SK-N-SH (cell line): ENCODE results near the gene DNAJC1. TPM values are rescaled to one million over a fixed set of nuclear protein-coding genes. Genes with fewer than 3 reads are reported as not detected.

Experiments
- CTCF ChIA-PET: fragments of 300-600, 350-600 bp; formaldehyde crosslinking; extraction: SDS; loops from one replicate; lab custom pipeline; 2021; lab: Yijun Ruan, JAX
- POLR2A ChIA-PET: fragments of 350-600 bp; sonication (Branson Sonifier 250); formaldehyde crosslinking; extraction: SDS; loops from one replicate; lab custom pipeline; 2020; ENCODE audit warnings: antibody characterized with exemption, inconsistent platforms; lab: Yijun Ruan, JAX
- DNase-seq: peaks from one replicate; pipeline ENCODE4 v3.0.0; 2012
- H2AFZ ChIP-seq: fragments of 200-600 bp; sonication (generic); 2 replicates; pipeline ENCODE4 v1.8.1; 2016; ENCODE audit warnings: antibody characterized with exemption, mild to moderate bottlenecking, low read depth
- H3F3A ChIP-seq: fragments of 200-600 bp; sonication (generic); replicated peaks from 2 replicates; pipeline ENCODE3; 2016; ENCODE audit warnings: antibody characterized with exemption, mild to moderate bottlenecking; ENCODE audit not compliant: insufficient read depth
- H3K27ac ChIP-seq, 2 experiments: fragments of 200-500 bp in 1 of 2; fragments of 200-600 bp in 1 of 2; sonication (Bioruptor generic) in 1 of 2; sonication (generic), shearing (Covaris generic) in 1 of 2; 2 replicates each; pipeline versions ENCODE4 v1.5.1 to v1.6.1; 2014 to 2016; ENCODE audit warnings: low read depth in 2 of 2, inconsistent platforms in 1 of 2, low read length in 1 of 2, mild to moderate bottlenecking in 1 of 2, mixed read lengths in 1 of 2
- H3K27me3 ChIP-seq: fragments of 200-600 bp; sonication (generic), shearing (Covaris generic); 2 replicates; pipeline ENCODE4 v1.6.1; 2016; ENCODE audit warnings: mixed run types; ENCODE audit not compliant: insufficient read depth
- H3K36me3 ChIP-seq, 2 experiments: fragments of 200-500 bp in 1 of 2; fragments of 200-600 bp in 1 of 2; sonication (Bioruptor generic) in 1 of 2; sonication (generic) in 1 of 2; replicated peaks in 1 of 2; 2 replicates each; pipeline versions ENCODE3 to v1.5.1; 2014 to 2016; ENCODE audit warnings: low read length in 1 of 2, mild to moderate bottlenecking in 1 of 2; ENCODE audit not compliant: insufficient read depth in 2 of 2, control insufficient read depth in 1 of 2
- H3K4me1 ChIP-seq, 2 experiments: fragments of 200-500 bp in 1 of 2; fragments of 200-600 bp in 1 of 2; sonication (Bioruptor generic) in 1 of 2; sonication (generic), shearing (Covaris generic) in 1 of 2; 2 replicates each; pipeline versions ENCODE4 v1.5.1 to v1.6.1; 2014 to 2016; ENCODE audit warnings: low read depth in 1 of 2, low read length in 1 of 2, mixed run types in 1 of 2; ENCODE audit not compliant: insufficient read depth in 2 of 2, control insufficient read depth in 1 of 2
- H3K4me2 ChIP-seq: fragments of 200-600 bp; sonication (generic), shearing (Covaris generic); 2 replicates; pipeline ENCODE4 v1.6.1; 2017; ENCODE audit warnings: mixed run types
- H3K4me3 ChIP-seq, 2 experiments: fragments of 200-500 bp in 1 of 2; fragments of 200-600 bp in 1 of 2; sonication (Bioruptor generic) in 1 of 2; sonication (generic), shearing (Covaris generic) in 1 of 2; 2 replicates each; pipeline versions ENCODE4 v1.5.1 to v1.8.1; 2014 to 2016; ENCODE audit warnings: low read depth in 2 of 2, inconsistent platforms in 1 of 2, low read length in 1 of 2, mild to moderate bottlenecking in 1 of 2, mixed read lengths in 1 of 2, moderate library complexity in 1 of 2
- H3K79me2 ChIP-seq: fragments of 200-600 bp; sonication (generic); 2 replicates; pipeline ENCODE4 v1.8.1; 2017; ENCODE audit warnings: mild to moderate bottlenecking; ENCODE audit not compliant: insufficient read depth
- H3K9ac ChIP-seq: fragments of 200-600 bp; sonication (generic); 2 replicates; pipeline ENCODE4 v1.6.1; 2017; ENCODE audit warnings: mixed run types
- H3K9me2 ChIP-seq: fragments of 200-600 bp; sonication (generic); 2 replicates; pipeline ENCODE4 v1.6.1; 2017; ENCODE audit warnings: mixed run types
- H3K9me3 ChIP-seq: fragments of 200-600 bp; sonication (generic); 2 replicates; pipeline ENCODE4 v1.6.1; 2017; ENCODE audit warnings: mixed run types, mild to moderate bottlenecking, moderate library complexity
- H4K20me1 ChIP-seq: fragments of 200-600 bp; sonication (generic); 2 replicates; pipeline ENCODE4 v1.6.1; 2017; ENCODE audit warnings: mild to moderate bottlenecking, mixed run types; ENCODE audit not compliant: insufficient read depth
- ELF1 ChIP-seq: IDR thresholded peaks from 2 replicates; pipeline ENCODE4 v1.4.0; 2012
- EZH2phosphoT487 ChIP-seq: fragments of 200-600 bp; sonication (generic); IDR thresholded peaks from 2 replicates; pipeline ENCODE4 v1.6.1; 2017; ENCODE audit warnings: low read depth, mixed run types, mild to moderate bottlenecking, antibody characterized with exemption, moderate library complexity, borderline replicate concordance
- GATA2 ChIP-seq: sonication (generic); formaldehyde crosslinking; IDR thresholded peaks from 2 replicates; pipeline ENCODE4 v1.5.0; 2020; ENCODE audit warnings: mild to moderate bottlenecking, missing genetic modification reagents
- JUND ChIP-seq: IDR thresholded peaks from 2 replicates; pipeline ENCODE4 v1.4.0; 2012
- MAX ChIP-seq: IDR thresholded peaks from 2 replicates; pipeline ENCODE4 v1.4.0; 2012; ENCODE audit warnings: low read depth
- MXI1 ChIP-seq: IDR thresholded peaks from 2 replicates; pipeline ENCODE4 v1.6.1; 2012; ENCODE audit warnings: mild to moderate bottlenecking, low read depth, low read length, improper control_type of control experiment
- NFIC ChIP-seq: IDR thresholded peaks from 2 replicates; pipeline ENCODE4 v1.4.0; 2012; ENCODE audit warnings: borderline replicate concordance
- NRF1 ChIP-seq: IDR thresholded peaks from 2 replicates; pipeline ENCODE4 v1.6.1; 2012; ENCODE audit warnings: low read depth, mild to moderate bottlenecking, low read length
- PBX3 ChIP-seq: IDR thresholded peaks from 2 replicates; pipeline ENCODE4; 2012
- POLR2AphosphoS5 ChIP-seq: IDR thresholded peaks from 2 replicates; pipeline ENCODE4 v1.6.1; 2012; ENCODE audit warnings: low read depth, low read length
- RAD21 ChIP-seq: IDR thresholded peaks from 2 replicates; pipeline ENCODE4 v1.6.1; 2012; ENCODE audit warnings: mild to moderate bottlenecking, low read length
- RCOR1 ChIP-seq: fragments of 150-350 bp; IDR thresholded peaks from 2 replicates; pipeline ENCODE4 v1.6.1; 2017; ENCODE audit warnings: antibody characterized with exemption, low read length
- RFX5 ChIP-seq: IDR thresholded peaks from 2 replicates; pipeline ENCODE4 v1.6.1; 2012; ENCODE audit warnings: mild to moderate bottlenecking, improper control_type of control experiment, low read length
- RXRA ChIP-seq: IDR thresholded peaks from 2 replicates; pipeline ENCODE4 v1.4.0; 2012; ENCODE audit warnings: low read depth, mild to moderate bottlenecking, borderline replicate concordance
- SMC3 ChIP-seq: IDR thresholded peaks from 2 replicates; pipeline ENCODE4 v1.6.1; 2012; ENCODE audit warnings: low read depth, low read length, improper control_type of control experiment
- TAF1 ChIP-seq: IDR thresholded peaks from 2 replicates; pipeline ENCODE4 v1.6.1; 2012; ENCODE audit warnings: low read depth, mild to moderate bottlenecking, low read length, moderate library complexity, borderline replicate concordance
- TCF12 ChIP-seq: IDR thresholded peaks from 2 replicates; pipeline ENCODE4 v1.4.0; 2012
- USF2 ChIP-seq: fragments of 150-350 bp; IDR thresholded peaks from 2 replicates; pipeline ENCODE4 v1.6.1; 2017; ENCODE audit warnings: antibody characterized with exemption, low read length, low read depth, borderline replicate concordance
- ZBTB33 ChIP-seq: IDR thresholded peaks from 2 replicates; pipeline ENCODE4 v1.4.0; 2012; ENCODE audit warnings: low read depth, borderline replicate concordance
- WGBS: methylation state at CpG from one replicate; pipeline ENCODE4 v1.1.6; 2017; ENCODE audit warnings: low lambda C conversion rate; 5-methylcytosine and 5-hydroxymethylcytosine counted together
- polyA plus RNA-seq, 3 experiments: library from polyadenylated mRNA; depleted of rRNA; stranded (reverse); fragments of >200 nt; gene quantifications; 2 replicates each; pipeline ENCODE4 v1.2.3, GENCODE V29; 2012

The DNAJC1 gene
- polyA plus RNA-seq, 1 of the 3 experiments (the other 2 are of a cell fraction) = 9.3 TPM

GRCh38 chr10:21813946-21814345 lies 189.6 kb downstream of the DNAJC1 start:
- DNase-seq = no peak
- Histone ChIP-seq H3K9me2 (no peaks in the 10 kb centered on the region), H4K20me1 (no peaks in the 10 kb centered on the region), H3K27ac (no peak overlapping the region), H3K9ac (no peak overlapping the region), H3K4me3 (no peak overlapping the region), H3K79me2 (no peaks in the 10 kb centered on the region), H3K4me2 (no peak overlapping the region), H3K27me3 (no peaks in the 10 kb centered on the region), H3K9me3 (no peaks in the 10 kb centered on the region), H3F3A (no peaks in the 10 kb centered on the region), H3K4me1 (no peaks in the 10 kb centered on the region), H2AFZ (no peak overlapping the region), H3K36me3 (no peaks in the 10 kb centered on the region)
- ChIA-PET POLR2A (no interaction called here), CTCF (no interaction called here)
- no peak for TF ChIP-seq EZH2phosphoT487
- TF ChIP-seq RAD21 = no peak
- TF ChIP-seq RCOR1 = no peak
- no peak for TF ChIP-seq USF2
- TF ChIP-seq SMC3 = no peak
- no peak for TF ChIP-seq PBX3
- no peak for TF ChIP-seq MXI1
- no peak for TF ChIP-seq NFIC
- no peak for TF ChIP-seq POLR2AphosphoS5
- no peak for TF ChIP-seq ELF1
- no peak for TF ChIP-seq JUND
- no peak for TF ChIP-seq RFX5
- TF ChIP-seq TCF12 = no peak
- TF ChIP-seq MAX = no peak
- TF ChIP-seq GATA2 = no peak
- 90% methylated on average over 2 of the region's 2 CpGs for WGBS

- H3K4me1 ChIP-seq = peaks cover 0 to 8% of the 10 kb centered on the region in 2 experiments; a peak in 2 of 4 replicates
- CTCF ChIA-PET = no interaction called here
- no peaks in the 10 kb centered on the region for H3K27me3 ChIP-seq
- H3K4me3 ChIP-seq = no peak overlapping the region
- H3K9ac ChIP-seq = no peak overlapping the region
- H3K36me3 ChIP-seq = no peaks in the 10 kb centered on the region
- H3F3A ChIP-seq = peaks cover 2% of the 10 kb centered on the region
- H3K27ac ChIP-seq = no peak overlapping the region
- TF ChIP-seq MAX (no peak), ZBTB33 (no peak), TCF12 (no peak), NRF1 (no peak), JUND (no peak), RXRA (no peak), TAF1 (no peak)
- H3K9me2 ChIP-seq = no peaks in the 10 kb centered on the region
- POLR2A ChIA-PET = no interaction called here
- no peaks in the 10 kb centered on the region for H3K79me2 ChIP-seq
- H2AFZ ChIP-seq = no peak overlapping the region
- no peak overlapping the region for H3K4me2 ChIP-seq
- no peaks in the 10 kb centered on the region for H4K20me1 ChIP-seq
- 91% methylated on average over 2 of the region's 2 CpGs for whole genome bisulfite sequencing
- no peaks in the 10 kb centered on the region for H3K9me3 ChIP-seq
- DNase-seq = no peak
These were observed 192.3 kb downstream of the DNAJC1 start for GRCh38 chr10:21811245-21811585.
